Lower leg skin (tissue), 3 donors: ENCODE data around the gene SHISA4.

Experiments used
- POLR2A ChIP-seq, 2 donors: fragments of 450-650 bp; IDR thresholded peaks; one replicate each; pipeline ENCODE4 v1.6.1; 2016 to 2017; ENCODE audit warnings: antibody characterized with exemption in 2 of 2, mild to moderate bottlenecking in 1 of 2, moderate library complexity in 1 of 2
- TF ChIP-seq, protein P1 (sequence below), 3 donors: fragments of 450-650 bp; IDR thresholded peaks; one replicate each; pipeline ENCODE4 v1.5.1; 2016; ENCODE audit warnings: antibody characterized with exemption in 3 of 3, mild to moderate bottlenecking in 3 of 3, moderate library complexity in 2 of 3

DNA sequence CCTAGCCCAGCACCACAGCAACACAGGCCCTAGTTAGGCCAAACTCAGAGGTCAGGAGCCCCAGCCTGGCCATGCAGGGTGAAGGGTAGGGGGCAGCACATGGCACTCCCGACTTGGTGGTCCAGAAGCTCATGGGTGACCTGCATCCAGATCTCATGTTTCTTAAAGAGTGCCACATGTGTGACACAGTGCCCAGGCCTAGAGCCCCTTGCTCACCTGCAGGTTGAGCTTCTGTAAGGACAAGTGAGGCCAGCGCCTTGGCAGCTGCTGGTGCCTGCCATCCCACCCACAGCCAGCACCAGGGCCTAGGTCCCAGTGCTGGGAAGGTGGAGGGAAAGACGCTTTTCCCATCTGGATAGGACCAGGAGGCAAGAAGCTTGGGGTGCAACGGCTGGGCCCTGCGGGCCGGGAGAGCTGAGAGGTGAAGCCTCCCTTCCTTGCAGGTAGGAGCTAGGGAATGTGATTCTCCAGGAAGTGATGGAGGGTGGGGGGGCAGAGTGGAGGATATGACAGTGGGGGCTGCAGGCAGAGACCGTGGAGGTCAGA is 6.5 kb downstream of the SHISA4 start:
- TF ChIP-seq POLR2A (IDR thresholded peaks at IDR 0.05) = no peak
- TF ChIP-seq, protein P1, sequence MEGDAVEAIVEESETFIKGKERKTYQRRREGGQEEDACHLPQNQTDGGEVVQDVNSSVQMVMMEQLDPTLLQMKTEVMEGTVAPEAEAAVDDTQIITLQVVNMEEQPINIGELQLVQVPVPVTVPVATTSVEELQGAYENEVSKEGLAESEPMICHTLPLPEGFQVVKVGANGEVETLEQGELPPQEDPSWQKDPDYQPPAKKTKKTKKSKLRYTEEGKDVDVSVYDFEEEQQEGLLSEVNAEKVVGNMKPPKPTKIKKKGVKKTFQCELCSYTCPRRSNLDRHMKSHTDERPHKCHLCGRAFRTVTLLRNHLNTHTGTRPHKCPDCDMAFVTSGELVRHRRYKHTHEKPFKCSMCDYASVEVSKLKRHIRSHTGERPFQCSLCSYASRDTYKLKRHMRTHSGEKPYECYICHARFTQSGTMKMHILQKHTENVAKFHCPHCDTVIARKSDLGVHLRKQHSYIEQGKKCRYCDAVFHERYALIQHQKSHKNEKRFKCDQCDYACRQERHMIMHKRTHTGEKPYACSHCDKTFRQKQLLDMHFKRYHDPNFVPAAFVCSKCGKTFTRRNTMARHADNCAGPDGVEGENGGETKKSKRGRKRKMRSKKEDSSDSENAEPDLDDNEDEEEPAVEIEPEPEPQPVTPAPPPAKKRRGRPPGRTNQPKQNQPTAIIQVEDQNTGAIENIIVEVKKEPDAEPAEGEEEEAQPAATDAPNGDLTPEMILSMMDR (IDR thresholded peaks at IDR 0.05) = no peak
